Measurements from ENCODE around the gene ATRN. TPM values are rescaled to one million over a fixed set of nuclear protein-coding genes. Genes with fewer than 3 reads are reported as not detected.

Gene ATRN
- total RNA-seq = 44.6 and 46.8 TPM in 2 replicates

GRCh38 chr20:3470627-3471396 lies at the start of gene ATRN:
Gene ATRN (plus strand): TSS chr20:3471018. CDS start chr20:3471108, 90 bp downstream.

DNA sequence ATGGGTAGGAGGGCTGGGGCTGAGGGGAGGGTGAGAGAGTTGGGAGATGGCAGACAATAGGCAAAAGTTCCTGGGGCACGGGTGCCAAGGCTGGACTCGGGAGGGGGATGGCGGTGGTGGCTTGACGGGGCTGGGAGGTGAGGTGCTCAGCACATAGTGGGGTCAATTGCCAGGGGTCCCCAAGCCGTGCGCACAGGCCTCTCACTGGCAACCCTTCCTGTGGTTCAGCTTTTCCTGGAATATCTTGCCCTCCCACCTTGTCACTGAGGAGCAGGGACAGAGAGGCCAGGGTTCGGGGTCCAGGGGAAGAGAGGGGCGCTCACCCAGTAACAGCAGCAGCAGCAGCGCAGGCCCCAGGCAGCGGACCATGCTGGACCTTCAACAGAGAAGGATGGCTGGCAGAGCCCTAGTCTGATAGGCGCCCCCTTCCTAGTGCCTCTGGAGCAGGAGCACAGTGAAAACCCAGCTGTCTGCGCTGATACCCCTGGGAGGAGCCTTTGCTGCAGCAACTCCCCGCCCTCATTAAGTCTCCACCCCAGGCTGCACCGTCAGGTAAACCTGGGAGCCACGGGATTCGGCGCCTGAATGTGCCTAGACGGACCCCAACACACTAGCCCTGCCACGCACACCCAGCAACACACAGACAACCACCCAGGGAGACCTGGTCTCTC lies 192.3 kb downstream of the ATRN start, which contains the start of gene GFRA4:
TSS of gene GFRA4 (minus strand) at position 369 of the 671 bp plus-strand sequence. CDS start at position 369, 0 bp downstream.

DNA sequence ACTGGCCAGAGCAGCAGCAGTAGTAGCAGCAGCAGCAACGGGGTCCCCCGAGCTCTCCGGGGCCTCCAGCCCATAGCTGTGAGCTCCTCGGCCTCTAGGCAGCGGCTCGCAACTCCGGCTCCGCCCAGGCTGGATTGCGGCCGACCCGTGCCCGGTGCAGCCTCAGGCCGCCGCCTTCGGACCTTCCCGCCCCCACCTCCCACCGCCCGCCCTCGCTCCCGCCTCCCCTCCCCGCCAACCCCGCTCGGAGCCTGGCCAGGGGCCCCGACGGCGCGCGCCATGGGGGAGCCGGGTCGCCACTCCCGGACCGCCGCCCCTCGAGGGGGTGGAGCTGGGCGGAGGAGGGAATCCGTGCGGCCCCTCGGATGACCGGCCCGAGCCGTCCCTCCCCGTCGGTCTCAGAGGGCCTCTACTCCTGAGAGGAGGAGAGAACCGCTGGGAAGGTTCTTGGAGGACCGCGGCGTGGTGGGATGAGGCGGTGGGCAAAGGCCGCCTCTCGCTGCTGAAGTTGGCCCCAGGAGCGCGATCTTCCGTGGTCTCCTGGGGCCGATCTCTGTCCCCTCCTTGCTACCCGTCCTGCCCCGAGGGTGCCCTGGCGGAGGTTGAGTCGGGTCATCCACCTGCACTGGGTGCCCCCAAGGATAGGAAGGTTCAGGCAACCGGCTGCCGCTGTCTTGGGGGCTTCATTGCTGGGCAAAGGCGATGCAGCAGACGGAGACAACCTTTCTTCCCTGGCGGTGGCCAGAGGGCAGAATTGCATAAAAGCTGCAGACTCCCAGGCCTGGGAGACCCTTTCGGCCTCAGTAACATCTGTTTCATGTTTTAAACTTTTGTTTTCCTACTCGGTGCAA lies 211.3 kb downstream of the ATRN start, which contains the start of gene ADAM33:
TSS of gene ADAM33 (minus strand) at position 80 of the 851 bp plus-strand sequence. CDS start at position 74, 6 bp downstream.

Small RNA genes lying within 50 kb of the gene (small RNA-seq; reads per million reads assigned to genes)
- not detected for gene AL353193.1

Other genes with a start within 250 kb of the ATRN start
- 3.6 and 3.9 TPM in 2 replicates for gene SLC4A11, start 231.8 kb upstream of the ATRN start, total RNA-seq
- 19.0 and 19.1 TPM in 2 replicates for gene DNAAF9, start 63.3 kb upstream of the ATRN start, total RNA-seq
- gene GFRA4, start 192.4 kb downstream of the ATRN start, total RNA-seq = not detected in 2 replicates
- not detected in 2 replicates for gene ADAM33, start 211.0 kb downstream of the ATRN start, total RNA-seq
- not detected in 2 replicates for gene SIGLEC1, start 241.6 kb downstream of the ATRN start, total RNA-seq